ENCODE measurements around the gene ICE2.
"Not testable (repeated sequence)": the region's sequence is repeated elsewhere in the genome, so short reads cannot be mapped to it uniquely, and the experiment has no call there.

The ICE2 gene

DNA sequence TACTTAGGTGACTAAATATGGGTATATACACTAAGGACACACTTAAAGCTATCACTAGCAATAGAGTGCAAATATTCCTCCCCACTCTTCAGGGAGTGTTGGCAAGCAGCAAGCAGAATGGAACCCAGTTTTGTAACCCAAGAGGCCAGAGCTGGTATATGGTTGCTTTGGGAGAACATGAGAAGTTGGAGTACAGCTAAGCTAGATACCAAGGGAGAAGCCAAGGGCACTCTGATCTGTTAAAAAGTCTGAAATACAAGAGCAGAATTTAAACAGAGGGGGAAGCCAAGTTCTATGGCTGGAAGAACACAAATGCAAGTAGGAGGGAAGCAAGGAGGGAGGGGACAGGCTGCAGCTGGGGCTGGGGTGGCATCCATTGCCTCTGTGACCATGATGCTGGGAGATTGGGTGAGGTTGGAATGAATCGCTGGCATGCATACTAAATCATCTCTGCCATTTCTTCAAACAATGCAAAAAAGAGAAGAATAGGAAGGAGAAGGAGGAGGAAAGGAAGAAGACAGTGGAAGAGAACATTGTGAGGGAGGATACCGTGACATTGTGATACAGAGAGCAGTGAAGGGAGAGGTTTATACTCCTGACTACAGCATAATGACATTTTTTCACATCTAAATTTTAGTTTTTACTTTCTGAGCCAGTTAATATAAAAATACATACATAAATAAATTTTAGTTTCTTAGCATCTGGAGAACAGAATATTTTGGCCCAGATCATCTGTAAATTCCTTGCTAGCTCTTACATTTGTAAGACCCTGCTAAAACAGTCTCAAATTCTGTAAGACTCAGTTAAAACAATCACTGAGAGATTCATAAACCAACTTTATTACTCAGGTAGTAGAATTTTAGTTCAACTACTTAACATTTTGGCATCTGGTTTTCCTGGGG, 72.2 kb downstream of the ICE2 start:
- FAIRE-seq = no peak

DNA sequence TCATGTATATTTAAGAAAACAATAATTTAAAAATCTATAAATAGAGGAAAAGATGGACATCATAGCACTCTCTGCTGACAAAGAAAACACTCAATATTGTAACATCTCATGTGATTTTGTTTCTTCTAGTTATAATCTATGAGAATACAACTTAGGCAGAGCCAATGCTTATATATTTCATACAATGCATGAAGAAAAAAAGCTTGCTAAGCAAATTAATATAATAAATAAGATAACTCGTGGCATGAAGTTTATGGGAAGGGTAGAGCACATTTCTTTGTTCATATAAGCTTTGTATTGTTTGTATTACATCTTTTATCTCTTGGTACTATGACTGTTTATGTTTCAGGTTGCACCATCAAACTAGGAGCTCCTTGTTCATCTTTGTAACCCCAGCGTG, 73.5 kb downstream of the ICE2 start:
- FAIRE-seq = no peak

DNA sequence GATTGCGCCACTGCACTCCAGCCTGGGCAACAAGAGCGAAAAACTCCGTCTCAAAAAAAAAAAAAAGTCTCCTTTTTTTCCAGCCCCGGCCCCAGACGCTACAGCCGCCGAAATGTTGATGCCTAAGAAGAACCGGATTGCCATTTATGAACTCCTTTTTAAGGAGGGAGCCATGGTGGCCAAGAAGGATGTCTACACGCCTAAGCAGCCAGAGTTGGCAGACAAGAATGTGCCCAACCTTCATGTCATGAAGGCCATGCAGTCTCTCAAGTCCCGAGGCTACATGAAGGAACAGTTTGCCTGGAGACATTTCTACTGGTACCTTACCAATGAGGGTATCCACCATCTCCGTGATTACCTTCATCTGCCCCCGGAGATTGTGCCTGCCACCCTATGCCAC, 74.6 kb downstream of the ICE2 start:
- FAIRE-seq = not testable (repeated sequence)

DNA sequence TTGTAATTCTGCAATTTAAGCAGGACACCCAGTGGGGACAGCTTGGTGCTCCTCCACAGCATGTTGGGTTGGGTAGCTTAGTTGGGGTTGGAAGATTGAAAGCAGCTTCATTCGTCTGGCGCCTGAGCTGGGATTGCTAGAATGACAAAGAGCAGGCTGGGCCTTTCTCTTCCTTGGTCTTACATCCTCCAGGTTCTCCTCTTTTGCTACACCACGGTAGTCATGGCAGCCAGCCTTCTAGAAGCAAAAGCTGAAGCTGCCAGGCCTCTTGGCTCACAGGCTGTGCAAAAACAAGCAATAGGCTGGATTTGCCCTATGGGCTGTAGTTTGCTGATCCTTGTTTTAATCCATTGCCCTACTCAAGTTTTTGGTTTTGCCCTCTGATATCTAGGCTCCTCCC, 78.0 kb downstream of the ICE2 start:
- no peak for FAIRE-seq

DNA sequence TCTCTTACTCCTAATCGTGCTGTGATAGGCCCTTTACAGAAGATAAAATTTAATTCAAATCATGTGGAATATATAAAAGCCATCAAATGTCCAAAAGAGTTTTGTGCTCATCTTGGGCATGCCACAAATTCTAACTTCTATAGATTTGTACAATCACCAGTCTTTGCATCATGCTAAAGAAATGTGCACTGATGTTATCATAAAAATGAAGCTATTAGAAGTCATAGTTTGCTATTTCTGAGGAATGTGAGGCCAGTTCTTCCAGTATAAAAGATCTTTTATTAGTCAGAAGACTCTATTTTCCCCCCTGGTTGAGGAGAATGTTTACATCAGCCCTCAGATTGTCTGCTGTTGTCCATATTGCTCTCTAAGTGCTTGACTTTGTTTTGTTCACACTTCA, 79.0 kb downstream of the ICE2 start:
- no peak for FAIRE-seq

DNA sequence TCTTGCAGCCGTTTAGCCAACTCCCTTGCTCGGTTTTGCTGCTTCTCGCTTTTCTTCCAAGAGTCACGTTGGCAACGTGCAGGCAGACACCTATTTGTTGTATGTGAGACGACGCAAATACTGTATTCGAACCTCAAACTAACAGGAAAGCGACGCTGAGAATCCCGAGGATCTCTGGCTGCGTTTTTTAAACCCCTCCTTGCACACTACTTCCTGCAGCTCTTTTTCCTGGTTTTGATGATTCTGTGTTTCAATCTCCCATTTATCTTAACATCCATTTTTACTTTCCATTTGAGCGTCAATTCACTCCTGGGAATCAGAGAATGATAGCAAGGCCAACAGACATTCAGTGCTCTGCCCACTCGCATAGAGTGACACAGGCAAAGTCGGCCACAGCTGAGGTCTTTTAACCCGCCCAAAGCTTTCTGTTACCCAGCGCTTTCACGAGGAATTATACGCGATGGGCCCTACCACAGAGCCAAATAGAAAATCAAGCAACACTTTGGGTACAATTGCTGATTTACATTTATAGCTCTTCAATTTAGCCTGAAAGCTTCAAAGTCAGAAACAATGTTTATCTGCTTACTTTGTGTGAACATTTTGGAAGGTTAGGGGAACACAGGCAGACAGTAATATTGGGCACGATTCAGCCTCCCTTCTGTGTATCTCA, 79.6 kb downstream of the ICE2 start:
- FAIRE-seq = no peak

DNA sequence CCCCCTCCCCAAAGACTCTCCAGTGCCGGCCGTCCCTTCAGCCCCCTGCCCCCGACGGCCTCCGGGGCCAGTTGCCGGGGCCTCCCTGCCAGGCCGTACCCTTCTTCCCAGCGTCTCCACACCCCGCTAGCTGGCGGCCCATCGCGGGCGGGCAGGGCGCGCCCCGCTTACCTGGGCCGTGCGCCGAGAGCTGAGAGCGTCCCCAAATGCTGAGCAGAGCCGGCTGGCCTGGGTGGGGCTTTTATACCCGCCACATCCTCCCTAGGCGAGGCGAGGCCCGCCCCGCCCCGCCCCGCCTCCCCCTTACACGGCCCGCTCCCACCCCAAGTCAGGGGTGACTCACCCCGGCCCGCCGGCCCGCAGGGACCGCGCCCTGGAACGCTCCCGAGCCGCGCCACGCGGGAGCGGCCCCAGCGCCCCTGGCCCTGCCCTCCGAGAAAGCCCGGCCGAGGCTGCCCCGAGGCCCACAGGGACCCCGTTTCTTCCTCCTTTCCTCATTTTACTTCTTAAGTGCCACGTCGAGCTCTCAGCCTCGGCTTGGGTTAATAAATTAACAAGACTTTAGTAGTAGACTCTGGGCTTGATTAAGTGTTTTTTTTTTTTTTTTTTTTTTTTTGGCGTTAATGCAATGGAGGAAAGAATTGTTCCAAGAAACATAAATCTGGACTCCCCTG, 81.0 kb downstream of the ICE2 start, which contains the start of gene ANXA2:
ANXA2 (minus strand) TSS at position 215 of the 674 bp plus-strand sequence. CDS start 11,911 bp downstream, outside the sequence.
- FAIRE-seq = no peak

- no peak for FAIRE-seq
These were observed 81.8 kb downstream of the ICE2 start for GRCh38 chr15:60396958-60397771.

DNA sequence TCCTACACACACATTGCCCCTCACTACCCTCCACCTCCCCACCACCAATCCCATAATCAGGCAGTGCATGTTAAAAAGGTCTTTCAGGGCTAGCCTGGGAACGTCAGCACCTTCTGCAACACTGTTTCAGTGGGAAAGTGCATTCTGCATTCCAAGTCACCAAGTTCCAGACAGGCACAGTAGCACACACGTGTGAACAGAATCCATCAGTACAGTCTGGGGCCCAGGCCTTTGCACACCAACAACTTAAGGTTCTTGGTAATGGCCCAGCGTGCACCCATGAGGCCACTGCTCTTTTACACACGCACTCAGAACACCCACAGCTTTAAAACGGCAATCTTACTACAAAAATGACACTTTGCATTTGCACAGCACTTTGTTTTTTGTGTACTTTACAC, 82.4 kb downstream of the ICE2 start:
- no peak for FAIRE-seq

GRCh38 chr15:60396100-60396499, 82.8 kb downstream of the ICE2 start:
- FAIRE-seq = no peak

- FAIRE-seq = no peak
These were observed 83.5 kb downstream of the ICE2 start for GRCh38 chr15:60395276-60396011.

DNA sequence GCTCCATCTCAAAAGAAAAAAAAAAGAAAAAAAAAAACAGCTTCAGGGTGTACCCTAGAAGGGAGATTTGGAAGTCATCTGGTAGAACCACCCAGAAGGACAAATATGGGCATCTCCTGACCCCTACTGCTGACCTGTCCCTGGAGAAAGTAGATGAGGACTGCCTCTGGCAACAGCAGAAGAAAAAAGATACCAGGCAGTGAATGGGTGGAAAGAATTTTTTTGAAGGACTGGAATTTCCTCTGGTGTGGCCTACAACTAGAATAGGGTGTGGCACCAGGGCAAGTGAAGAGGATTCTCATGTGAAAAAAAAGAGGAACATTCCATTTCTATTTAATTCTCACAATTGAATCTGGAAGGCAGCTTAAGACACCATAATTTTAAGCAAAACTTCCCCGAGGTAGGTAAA, 84.2 kb downstream of the ICE2 start:
- no peak for FAIRE-seq

DNA sequence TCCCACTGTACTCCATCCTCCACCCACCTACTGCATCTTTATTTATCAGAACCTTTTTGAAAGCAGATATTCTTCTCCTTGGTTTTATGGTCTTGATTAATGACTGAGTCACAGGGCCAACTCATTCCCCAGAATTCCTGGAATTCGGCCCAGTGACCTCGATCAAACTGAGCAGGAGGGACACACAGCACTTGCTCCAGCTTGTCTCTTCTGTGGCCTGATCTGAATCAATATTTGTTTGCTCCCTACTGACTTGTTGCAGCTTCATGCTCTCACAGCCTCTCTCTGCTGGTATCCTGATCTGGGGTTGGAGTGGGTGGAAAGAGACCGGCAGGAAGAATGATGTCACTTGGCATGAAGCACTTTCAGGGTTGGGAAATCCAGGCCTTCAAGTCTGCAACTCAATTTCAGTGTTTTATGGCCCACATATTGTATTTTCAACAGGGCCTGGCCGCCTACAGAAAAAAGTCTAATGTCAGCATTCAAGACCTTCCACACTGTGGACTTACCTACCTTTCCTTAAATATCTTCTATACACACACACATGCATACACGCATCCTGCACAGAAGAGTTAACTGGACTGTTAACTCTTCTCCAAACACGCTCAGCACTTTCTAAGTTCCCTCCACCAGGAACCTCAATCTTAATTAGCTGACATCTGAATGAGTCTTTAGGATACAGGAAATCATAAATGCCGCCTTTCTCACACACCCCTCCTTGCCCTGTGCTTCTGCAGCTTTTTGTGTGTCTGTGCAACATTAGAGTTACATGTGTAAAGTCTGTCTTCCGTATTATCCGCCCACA, 85.8 kb downstream of the ICE2 start:
- FAIRE-seq = no peak

- FAIRE-seq = no peak
These were observed 86.3 kb downstream of the ICE2 start for GRCh38 chr15:60392601-60392985.

GRCh38 chr15:60391722-60392315, 87.1 kb downstream of the ICE2 start:
- no peak for FAIRE-seq

- no peak for FAIRE-seq
These were observed 88.0 kb downstream of the ICE2 start for GRCh38 chr15:60390871-60391501.

- no peak for FAIRE-seq
These were observed 88.7 kb downstream of the ICE2 start for GRCh38 chr15:60390231-60390630.

GRCh38 chr15:60389261-60390077, 89.5 kb downstream of the ICE2 start:
- FAIRE-seq = no peak

DNA sequence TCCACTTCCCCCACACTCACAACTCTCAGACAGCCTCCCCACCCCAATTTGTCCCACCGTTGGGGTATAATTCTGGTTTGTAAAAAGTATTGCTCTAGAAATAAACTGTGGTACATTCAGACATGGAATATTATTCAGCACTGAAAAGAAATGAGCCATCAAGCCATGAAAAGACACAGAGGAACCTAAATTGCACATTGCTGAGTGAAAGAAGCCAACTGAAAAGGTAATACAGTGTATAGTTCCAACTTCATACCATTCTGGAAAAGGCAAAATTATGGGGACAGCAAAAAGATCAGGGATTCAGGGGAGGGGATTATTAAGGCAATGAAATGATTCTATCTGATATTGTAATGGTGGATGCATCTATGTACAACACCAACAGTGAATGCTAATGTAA, 91.6 kb downstream of the ICE2 start:
- FAIRE-seq = no peak

All from islet of Langerhans (tissue), 1 donor.